H1 (cell line): ENCODE measurements around the gene TNNC1.

ENCODE experiments used
- CTCF ChIP-seq, 3 experiments: IDR thresholded peaks; 1 replicate in 2 of 3; 2 replicates in 1 of 3; pipeline versions ENCODE4 v1.5.1 to v1.6.1; 2011; ENCODE audit warnings: low read length in 3 of 3, mild to moderate bottlenecking in 3 of 3, inconsistent platforms in 2 of 3, low read depth in 1 of 3, moderate library complexity in 1 of 3; ENCODE audit not compliant: insufficient read depth in 1 of 3; ENCODE audit errors: control extremely low read depth in 1 of 3
- EZH2 ChIP-seq: fragments of 200-600 bp; sonication (generic); IDR thresholded peaks from 2 replicates; pipeline ENCODE4 v1.7.1; 2012; ENCODE audit warnings: low read depth, mild to moderate bottlenecking, moderate library complexity, low read length, inconsistent platforms; ENCODE audit not compliant: severe bottlenecking

GRCh38 chr3:52502001-52502400 lies 48.2 kb upstream of the TNNC1 start:
- no peak for TF ChIP-seq EZH2
- TF ChIP-seq CTCF (IDR thresholded peaks at IDR 0.05; ENCODE audit: control extremely low read depth in 1 of 3, insufficient read depth in 1 of 3, low read depth in 1 of 3, low read length in 3 of 3), result no peak
